Lower lobe of right lung (tissue), 2 donors: Measurements from ENCODE around the gene NDRG4. TPM values are rescaled to one million over a fixed set of nuclear protein-coding genes. Genes with fewer than 3 reads are reported as not detected.

Experiments
- ATAC-seq, 2 donors: fragments of 200-7000 bp; cut with Tn5 transposase; one replicate each; pipeline ENCODE4 v1.9.1; 2020 to 2022; ENCODE audit warnings: mild to moderate bottlenecking in 2 of 2, moderate library complexity in 2 of 2
- DNase-seq: peaks from one replicate; pipeline ENCODE4 v3.0.0-alpha.2; 2020
- H3K27ac ChIP-seq: fragments of 200-600 bp; one replicate; pipeline ENCODE4 v1.8.0; 2022
- H3K27me3 ChIP-seq: fragments of 200-600 bp; one replicate; pipeline ENCODE4 v1.8.0; 2022; ENCODE audit warnings: low read depth
- H3K36me3 ChIP-seq: fragments of 200-600 bp; one replicate; pipeline ENCODE4 v1.8.0; 2022; ENCODE audit warnings: mild to moderate bottlenecking
- H3K4me1 ChIP-seq: fragments of 200-600 bp; one replicate; pipeline ENCODE4 v1.8.0; 2022
- H3K4me3 ChIP-seq: fragments of 200-600 bp; one replicate; pipeline ENCODE4 v1.8.0; 2022; ENCODE audit warnings: mild to moderate bottlenecking
- H3K9me3 ChIP-seq: fragments of 200-600 bp; one replicate; pipeline ENCODE4 v1.8.0; 2022
- intact Hi-C: fragments of 100-400 bp; cut with DNase I; formaldehyde crosslinking; loops from one replicate; pipeline ENCODE4 v1.11.0; 2022
- total RNA-seq: library from RNA; stranded (reverse); fragmentation: NEBNext Ultra II Directional; extraction: Animal tissue kit (Norgen Biotek cat#: 25700); gene quantifications from one replicate; pipeline ENCODE4 v1.2.1, GENCODE V29; 2021
- TF ChIP-seq, protein P1 (sequence below): fragments of 200-600 bp; IDR thresholded peaks from one replicate; pipeline ENCODE4 v1.8.0; 2022; ENCODE audit warnings: antibody characterized with exemption, mild to moderate bottlenecking
- donor health status: DM: no; HTN: yes; CAD: no; lungs with severe emphysema.

Gene NDRG4
- total RNA-seq, 1 donor from 2014 or later: 47.9 TPM

DNA sequence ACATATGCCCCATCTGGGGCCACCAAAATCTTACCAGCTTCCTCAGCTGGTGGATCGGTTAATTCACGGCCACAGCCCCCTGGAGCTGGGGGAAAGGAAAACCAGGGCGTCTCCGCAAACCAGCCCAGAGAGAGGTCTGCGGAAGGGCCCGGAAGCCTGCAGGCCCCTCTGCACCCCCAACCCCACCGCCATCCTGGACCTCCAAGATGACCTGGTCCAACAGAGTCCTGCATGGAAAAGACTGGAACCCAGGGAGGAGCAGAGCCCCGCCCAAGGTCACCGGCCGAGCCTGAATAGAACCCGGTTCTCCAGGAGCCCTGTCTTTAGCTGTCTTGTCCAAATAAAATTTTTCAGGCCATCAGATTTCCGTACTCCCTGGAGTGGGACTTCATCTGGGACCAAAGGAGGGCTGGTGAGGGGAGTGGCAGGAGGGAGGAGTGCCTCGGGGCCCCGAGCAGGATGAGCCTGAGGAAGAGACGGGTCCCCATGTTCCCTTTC lies 37.4 kb upstream of the NDRG4 start:
- H3K27ac ChIP-seq: no peak overlapping the region
- peaks cover 54% of the 10 kb centered on the region for H3K27me3 ChIP-seq
- TF ChIP-seq, protein P1, sequence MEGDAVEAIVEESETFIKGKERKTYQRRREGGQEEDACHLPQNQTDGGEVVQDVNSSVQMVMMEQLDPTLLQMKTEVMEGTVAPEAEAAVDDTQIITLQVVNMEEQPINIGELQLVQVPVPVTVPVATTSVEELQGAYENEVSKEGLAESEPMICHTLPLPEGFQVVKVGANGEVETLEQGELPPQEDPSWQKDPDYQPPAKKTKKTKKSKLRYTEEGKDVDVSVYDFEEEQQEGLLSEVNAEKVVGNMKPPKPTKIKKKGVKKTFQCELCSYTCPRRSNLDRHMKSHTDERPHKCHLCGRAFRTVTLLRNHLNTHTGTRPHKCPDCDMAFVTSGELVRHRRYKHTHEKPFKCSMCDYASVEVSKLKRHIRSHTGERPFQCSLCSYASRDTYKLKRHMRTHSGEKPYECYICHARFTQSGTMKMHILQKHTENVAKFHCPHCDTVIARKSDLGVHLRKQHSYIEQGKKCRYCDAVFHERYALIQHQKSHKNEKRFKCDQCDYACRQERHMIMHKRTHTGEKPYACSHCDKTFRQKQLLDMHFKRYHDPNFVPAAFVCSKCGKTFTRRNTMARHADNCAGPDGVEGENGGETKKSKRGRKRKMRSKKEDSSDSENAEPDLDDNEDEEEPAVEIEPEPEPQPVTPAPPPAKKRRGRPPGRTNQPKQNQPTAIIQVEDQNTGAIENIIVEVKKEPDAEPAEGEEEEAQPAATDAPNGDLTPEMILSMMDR: no peak
- ATAC-seq (no peak), DNase-seq (no peak)
- no peak overlapping the region for H3K4me3 ChIP-seq
- H3K9me3 ChIP-seq: no peaks in the 10 kb centered on the region
- intact Hi-C loops: no loop called here
- H3K4me1 ChIP-seq: peaks cover 9% of the 10 kb centered on the region
- no peaks in the 10 kb centered on the region for H3K36me3 ChIP-seq

DNA sequence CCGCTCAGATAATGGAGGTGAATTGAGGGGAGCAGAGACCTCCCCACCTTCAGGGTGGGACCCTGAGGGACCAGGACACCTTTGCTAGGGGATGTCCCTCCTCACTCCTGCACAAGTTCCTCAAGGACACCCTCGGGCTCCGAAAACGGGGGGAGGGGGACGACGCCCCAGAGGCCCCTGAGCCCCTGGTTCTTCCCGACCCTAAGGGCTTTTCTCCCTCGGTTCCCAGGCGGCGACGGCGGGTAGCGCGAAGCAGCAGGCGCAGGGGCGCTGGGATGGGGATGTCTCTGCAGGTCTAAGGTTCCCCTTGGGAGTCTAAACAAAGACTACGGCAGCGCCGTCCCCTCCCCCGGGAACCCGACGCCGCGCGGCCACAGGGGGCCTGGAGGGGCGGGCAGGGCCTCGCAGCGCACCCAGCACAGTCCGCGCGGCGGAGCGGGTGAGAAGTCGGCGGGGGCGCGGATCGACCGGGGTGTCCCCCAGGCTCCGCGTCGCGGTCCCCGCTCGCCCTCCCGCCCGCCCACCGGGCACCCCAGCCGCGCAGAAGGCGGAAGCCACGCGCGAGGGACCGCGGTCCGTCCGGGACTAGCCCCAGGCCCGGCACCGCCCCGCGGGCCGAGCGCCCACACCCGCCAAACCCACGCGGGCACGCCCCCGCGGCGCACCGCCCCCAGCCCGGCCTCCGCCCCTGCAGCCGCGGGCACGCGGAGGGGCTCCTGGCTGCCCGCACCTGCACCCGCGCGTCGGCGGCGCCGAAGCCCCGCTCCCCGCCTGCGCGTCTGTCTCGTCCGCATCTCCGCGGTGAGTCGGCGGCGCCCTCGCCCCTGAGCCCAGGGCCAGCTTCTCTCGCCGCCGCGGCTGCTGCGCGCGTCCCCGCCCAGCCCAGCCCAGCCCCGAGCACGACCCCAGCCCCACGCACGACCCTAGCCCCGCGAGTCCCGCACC lies 36.7 kb upstream of the NDRG4 start:
- TF ChIP-seq, protein P1: no peak
- DNase-seq (no peak), ATAC-seq (peak; percentile 40 to 50)
- no peaks in the 10 kb centered on the region for H3K36me3 ChIP-seq
- peak overlapping the region; percentile 58 for H3K4me3 ChIP-seq
- H3K4me1 ChIP-seq: peaks cover 9% of the 10 kb centered on the region
- intact Hi-C loops: no loop called here
- peaks cover 59% of the 10 kb centered on the region for H3K27me3 ChIP-seq
- H3K27ac ChIP-seq: peak overlapping the region; percentile 72
- H3K9me3 ChIP-seq: no peaks in the 10 kb centered on the region

- ATAC-seq (peak; percentile 64 to 71), DNase-seq (no peak)
- peaks cover 9% of the 10 kb centered on the region for H3K4me1 ChIP-seq
- TF ChIP-seq, protein P1: no peak
- peaks cover 60% of the 10 kb centered on the region for H3K27me3 ChIP-seq
- H3K9me3 ChIP-seq: no peaks in the 10 kb centered on the region
- peak overlapping the region; percentile 58 for H3K4me3 ChIP-seq
- no peaks in the 10 kb centered on the region for H3K36me3 ChIP-seq
- intact Hi-C loops: no loop called here
- peak overlapping the region; percentile 72 for H3K27ac ChIP-seq
These were observed 35.7 kb upstream of the NDRG4 start for GRCh38 chr16:58464047-58464915.

GRCh38 chr16:58464916-58465731 lies 34.8 kb upstream of the NDRG4 start:
- DNase-seq (no peak), ATAC-seq (peak in 1 of 2 donors; percentile 30)
- H3K27me3 ChIP-seq: peaks cover 60% of the 10 kb centered on the region
- intact Hi-C loops: no loop called here
- H3K4me3 ChIP-seq: peak overlapping the region; percentile 58
- no peaks in the 10 kb centered on the region for H3K36me3 ChIP-seq
- peaks cover 9% of the 10 kb centered on the region for H3K4me1 ChIP-seq
- peak overlapping the region; percentile 72 for H3K27ac ChIP-seq
- TF ChIP-seq, protein P1: peak; percentile 12
- H3K9me3 ChIP-seq: no peaks in the 10 kb centered on the region
